HG02885 (cell line): ENCODE data around the gene TNFRSF12A.
"Not testable (repeated sequence)": the region's sequence is repeated elsewhere in the genome, so short reads cannot be mapped to it uniquely, and the experiment has no call there.

Experiments
- ATAC-seq: cut with Tn5 transposase; IDR thresholded peaks from one replicate; pipeline ENCODE4 v1.9.1; 2021; ENCODE audit warnings: mild to moderate bottlenecking; ENCODE audit not compliant: unreplicated experiment, poor library complexity

TNFRSF12A gene

GRCh38 chr16:3044708-3045107 is 24.5 kb downstream of the TNFRSF12A start:
- ATAC-seq = no peak

DNA sequence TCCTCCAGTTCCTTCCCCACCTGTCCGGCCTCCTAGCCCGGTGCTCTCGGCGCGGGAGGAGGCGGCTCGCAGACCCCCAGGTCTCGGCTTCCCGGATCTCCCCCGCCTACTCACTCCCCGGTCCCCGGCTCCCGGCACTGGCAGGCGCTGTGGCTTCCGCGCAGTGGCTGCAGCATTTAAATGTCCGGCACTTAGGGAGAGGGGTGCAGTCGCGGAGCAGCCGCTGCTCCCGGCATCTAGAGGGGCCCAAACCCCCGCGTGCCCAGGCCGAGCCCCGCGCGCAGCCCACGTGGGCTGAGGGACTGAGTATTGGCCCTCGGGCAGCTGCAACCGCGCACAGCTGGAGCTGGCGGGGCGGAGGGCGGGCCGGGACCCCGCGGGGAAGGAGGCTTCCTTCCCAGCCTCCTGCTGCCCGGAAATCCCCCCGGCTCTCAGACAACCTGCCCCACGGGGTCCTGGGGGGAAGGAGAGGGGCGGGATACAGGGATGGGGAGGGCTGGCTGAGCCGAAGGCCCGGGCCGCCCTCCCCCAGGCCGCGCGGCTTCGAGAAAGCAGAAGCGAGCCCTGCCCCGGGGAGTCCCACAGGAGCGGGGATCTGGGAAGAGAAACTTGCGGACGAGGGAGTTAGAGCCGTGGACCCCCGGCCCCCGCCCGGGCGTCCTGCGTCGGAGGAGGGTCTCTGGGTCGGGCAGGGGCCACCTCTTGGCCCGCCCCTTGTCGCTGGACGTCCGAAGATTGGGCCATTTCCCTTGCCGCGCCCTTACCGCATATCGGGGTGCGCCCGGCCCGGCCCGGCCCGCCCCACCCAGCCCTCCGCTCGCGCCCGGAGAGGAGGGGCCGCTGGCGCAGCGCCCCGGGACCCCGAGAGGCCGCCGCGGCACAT is 25.8 kb downstream of the TNFRSF12A start, which contains the start of gene MMP25:
Gene MMP25, plus strand, starts transcription at position 804 of the 883 bp plus-strand sequence. CDS start 357 bp downstream, outside the sequence.
- ATAC-seq = peak; percentile 42

GRCh38 chr16:3046641-3047386 is 26.6 kb downstream of the TNFRSF12A start:
- no peak for ATAC-seq

DNA sequence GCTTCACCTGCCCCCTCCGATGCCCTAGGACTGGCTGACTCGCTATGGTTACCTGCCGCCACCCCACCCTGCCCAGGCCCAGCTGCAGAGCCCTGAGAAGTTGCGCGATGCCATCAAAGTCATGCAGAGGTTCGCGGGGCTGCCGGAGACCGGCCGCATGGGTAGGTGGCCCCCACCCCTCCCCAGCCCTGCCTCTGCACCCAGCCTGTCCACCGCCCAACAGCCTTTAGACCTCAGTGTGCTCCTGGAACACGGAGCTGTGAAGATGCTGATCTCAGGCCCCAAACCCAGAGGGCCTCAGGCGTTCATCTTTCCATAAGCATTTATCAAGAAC is 27.2 kb downstream of the TNFRSF12A start:
- ATAC-seq = no peak

- ATAC-seq = no peak
Observed at GRCh38 chr16:3049921-3050481, 29.8 kb downstream of the TNFRSF12A start.

DNA sequence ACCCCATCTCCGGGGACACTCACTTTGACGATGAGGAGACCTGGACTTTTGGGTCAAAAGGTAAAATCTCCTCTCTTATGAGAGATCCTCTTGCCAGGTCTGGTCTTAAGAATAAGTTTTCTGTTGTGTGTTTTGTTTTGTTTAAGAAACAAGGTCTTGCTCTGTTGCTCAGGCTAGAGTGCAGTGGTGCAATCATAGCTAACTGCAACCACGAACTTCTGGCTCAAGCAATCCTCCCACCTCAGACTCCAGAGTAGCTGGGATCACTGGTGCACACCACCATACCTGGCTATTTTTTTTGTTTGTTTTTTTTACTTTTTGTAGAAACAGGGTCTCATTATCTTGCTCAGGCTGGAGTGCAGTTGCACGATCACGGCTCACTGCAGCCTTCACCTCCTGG is 30.3 kb downstream of the TNFRSF12A start:
- no peak for ATAC-seq

- no peak for ATAC-seq
Observed at GRCh38 chr16:3051009-3051408, 30.8 kb downstream of the TNFRSF12A start.

- ATAC-seq = no peak
Observed at GRCh38 chr16:3051494-3051893, 31.3 kb downstream of the TNFRSF12A start.

GRCh38 chr16:3052571-3053329 is 32.6 kb downstream of the TNFRSF12A start:
- ATAC-seq = not testable (repeated sequence)

GRCh38 chr16:3053330-3053710 is 33.2 kb downstream of the TNFRSF12A start:
- not testable (repeated sequence) for ATAC-seq

DNA sequence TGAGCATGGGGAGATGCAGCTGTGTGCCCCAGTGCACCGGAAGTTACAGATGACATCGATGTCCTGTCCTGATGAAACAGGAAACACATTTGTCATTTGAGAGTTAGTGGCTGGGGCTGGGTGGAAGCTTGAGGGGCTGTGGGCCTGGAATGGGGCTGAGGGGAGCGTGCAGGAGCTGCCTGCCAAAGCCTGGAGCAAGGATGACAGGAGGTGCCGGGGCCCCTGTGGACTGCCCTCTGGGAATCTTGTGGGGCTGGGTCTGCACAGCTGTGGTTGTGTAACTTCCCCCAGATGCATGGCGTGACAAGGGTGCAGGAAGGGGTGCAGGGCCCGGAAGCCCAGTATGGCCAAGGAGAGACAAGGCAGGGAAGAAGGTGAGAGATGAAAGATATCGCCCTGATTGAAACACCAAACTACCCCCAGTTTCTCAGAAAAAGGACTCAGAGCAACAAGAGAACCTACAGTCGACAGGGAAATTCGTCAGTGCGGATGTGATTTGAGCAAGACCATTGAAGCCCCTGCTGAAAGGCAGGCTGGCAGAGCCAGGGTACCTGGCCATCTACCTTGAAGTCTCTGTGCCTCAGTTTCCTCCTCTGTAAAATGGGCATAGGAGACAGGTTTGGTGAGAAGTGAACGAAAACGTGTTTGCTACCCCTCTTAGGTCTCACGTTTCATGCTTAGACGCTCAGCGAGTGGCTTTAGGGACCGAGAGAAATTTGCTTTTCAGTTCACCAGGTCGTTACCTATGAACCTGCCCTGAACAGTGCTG is 35.0 kb downstream of the TNFRSF12A start:
- ATAC-seq = no peak

GRCh38 chr16:3055734-3056115 is 35.6 kb downstream of the TNFRSF12A start:
- not testable (repeated sequence) for ATAC-seq

DNA sequence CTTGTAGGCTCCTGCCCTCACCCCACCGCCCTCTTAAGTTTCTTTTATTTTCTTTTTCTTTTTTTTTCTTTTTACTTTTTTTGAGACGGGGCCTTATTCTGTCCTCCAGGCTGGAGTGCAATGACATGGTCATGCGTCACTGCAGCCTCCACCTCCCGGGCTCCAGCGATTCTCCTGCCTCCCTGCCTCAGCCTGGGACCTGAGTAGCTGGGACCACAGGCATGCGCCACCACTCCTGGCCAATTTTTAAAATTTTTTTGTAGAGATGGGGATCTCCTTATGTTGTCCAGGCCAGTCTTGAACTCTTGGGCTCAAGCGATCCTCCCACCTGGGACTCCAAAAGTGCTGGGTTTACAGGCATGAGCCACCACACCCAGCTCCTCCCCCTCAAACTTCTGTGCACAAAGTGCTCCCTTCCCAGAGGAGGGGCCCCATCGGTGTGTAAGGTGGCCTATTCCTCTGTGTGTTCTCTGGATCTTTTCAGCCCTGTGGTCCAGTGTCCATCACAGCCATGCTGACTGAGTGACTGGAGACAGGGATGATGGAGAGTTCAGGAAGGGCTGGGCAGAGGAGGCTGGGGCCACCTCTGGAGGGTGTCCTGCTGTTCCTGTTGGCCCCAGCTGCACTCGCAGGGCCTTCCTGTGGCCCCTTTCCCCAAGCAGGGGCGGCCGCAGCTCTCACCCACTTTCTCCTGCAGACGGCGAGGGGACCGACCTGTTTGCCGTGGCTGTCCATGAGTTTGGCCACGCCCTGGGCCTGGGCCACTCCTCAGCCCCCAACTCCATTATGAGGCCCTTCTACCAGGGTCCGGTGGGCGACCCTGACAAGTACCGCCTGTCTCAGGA is 36.4 kb downstream of the TNFRSF12A start:
- no peak for ATAC-seq

DNA sequence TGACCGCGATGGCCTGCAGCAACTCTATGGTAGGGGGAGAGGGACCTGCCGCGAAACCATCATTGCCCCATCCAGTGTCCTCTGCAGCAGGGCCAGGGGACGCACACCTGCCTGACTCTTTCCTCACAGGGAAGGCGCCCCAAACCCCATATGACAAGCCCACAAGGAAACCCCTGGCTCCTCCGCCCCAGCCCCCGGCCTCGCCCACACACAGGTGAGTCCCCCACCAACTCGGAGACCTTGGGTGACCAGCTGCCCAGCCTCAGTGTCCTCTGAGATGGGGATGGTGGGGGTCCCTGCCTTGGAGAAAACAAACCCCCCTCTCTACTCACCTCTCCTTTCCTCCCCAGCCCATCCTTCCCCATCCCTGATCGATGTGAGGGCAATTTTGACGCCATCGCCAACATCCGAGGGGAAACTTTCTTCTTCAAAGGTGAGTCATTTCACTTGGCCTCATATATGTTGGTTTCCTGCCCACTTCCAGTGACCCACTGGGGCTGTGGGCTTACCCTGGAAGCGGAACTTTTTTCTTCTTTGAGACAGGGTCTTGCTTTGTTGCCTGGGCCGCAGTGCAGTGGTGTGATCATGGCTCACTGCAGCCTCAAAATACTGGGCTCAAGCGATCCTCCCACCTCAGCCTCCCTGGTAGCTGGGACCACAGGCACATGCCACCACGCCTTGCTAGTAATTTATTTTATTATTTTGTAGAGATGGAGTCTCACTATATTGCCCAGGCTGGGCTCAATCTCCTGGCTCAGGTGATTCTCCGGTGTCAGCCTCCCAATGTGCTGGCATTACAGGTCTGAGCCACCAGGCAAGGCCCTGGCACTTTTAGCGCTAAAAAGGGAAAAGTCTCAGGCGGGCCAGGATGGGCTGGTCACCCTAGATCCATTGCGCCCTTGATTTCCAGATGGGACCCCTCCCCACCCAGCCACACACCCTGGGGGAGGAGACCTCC is 37.3 kb downstream of the TNFRSF12A start:
- no peak for ATAC-seq

- peak; percentile 26 for ATAC-seq
Observed at GRCh38 chr16:3058139-3059030, 38.2 kb downstream of the TNFRSF12A start.

DNA sequence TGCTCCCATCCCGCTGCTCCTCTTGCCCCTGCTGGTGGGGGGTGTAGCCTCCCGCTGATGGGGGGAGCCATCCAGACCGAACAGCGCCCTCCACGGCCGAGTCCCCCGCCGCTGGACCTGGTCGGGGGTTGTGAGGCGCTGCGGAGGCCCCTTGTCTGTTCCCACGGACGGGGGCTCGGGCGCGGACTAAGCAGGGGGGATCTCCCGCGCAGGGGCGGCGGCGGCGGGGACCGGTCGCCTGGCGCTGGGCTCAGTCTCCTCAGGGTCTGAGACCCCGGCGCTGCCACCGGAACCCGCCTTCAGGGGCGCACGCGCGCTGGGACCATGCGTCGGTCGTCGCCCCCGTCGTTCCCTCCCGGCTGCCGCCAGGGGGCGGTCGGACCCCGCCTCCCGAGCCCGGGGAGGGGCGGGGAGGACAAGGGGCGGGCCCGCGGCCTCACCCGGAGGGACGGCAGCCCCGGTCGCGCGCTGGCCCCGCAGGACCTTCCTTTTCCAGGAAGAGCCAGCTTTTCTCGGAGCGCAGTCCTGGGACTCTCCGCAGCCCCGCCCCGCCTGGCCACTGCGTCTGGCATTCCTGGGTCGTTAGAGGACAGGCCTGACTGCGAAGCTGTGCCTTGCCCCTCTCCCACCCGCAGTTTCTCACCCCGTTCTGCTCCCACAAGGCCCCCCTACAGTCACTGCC is 39.0 kb downstream of the TNFRSF12A start:
- ATAC-seq = peak; percentile 88
